ENCODE data around the gene PODXL2.

Gene PODXL2, protein sequence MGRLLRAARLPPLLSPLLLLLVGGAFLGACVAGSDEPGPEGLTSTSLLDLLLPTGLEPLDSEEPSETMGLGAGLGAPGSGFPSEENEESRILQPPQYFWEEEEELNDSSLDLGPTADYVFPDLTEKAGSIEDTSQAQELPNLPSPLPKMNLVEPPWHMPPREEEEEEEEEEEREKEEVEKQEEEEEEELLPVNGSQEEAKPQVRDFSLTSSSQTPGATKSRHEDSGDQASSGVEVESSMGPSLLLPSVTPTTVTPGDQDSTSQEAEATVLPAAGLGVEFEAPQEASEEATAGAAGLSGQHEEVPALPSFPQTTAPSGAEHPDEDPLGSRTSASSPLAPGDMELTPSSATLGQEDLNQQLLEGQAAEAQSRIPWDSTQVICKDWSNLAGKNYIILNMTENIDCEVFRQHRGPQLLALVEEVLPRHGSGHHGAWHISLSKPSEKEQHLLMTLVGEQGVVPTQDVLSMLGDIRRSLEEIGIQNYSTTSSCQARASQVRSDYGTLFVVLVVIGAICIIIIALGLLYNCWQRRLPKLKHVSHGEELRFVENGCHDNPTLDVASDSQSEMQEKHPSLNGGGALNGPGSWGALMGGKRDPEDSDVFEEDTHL

DNA sequence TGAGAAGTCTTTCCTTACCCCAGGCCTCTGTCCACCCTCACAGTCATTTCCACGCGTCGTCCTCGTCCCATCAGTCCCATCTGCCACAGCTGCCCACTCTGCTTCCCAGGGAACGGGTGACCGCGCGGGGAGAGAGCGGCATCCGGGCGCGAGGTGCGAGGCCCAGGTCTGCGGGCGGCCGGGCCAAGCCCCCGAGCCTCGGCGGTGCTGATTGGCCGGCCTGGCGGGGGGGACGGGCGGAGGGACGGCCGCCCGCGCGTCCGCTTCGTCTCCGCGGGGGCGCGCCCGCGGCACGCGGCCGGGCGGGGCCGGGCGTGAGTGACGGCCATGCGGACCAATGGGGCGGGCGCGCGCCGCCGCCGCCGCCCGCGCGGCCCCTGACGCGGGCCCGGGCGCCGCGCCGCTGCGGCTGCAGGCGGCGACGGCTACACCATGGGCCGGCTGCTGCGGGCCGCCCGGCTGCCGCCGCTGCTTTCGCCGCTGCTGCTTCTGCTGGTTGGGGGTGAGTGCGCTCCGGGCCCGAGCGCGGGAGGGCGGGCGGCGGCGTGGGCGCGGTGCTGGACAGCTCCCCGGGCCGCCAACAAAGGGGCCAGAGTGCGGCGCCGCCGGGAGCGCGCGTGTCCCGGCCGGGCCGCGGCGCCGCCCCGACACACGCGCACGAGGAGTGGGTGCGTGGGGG is at the start of gene PODXL2:
PODXL2 (plus strand) TSS at position 398 of the 679 bp plus-strand sequence; CDS start at position 433, 35 bp downstream.
- peak; percentile 11 for DNase-seq

DNA sequence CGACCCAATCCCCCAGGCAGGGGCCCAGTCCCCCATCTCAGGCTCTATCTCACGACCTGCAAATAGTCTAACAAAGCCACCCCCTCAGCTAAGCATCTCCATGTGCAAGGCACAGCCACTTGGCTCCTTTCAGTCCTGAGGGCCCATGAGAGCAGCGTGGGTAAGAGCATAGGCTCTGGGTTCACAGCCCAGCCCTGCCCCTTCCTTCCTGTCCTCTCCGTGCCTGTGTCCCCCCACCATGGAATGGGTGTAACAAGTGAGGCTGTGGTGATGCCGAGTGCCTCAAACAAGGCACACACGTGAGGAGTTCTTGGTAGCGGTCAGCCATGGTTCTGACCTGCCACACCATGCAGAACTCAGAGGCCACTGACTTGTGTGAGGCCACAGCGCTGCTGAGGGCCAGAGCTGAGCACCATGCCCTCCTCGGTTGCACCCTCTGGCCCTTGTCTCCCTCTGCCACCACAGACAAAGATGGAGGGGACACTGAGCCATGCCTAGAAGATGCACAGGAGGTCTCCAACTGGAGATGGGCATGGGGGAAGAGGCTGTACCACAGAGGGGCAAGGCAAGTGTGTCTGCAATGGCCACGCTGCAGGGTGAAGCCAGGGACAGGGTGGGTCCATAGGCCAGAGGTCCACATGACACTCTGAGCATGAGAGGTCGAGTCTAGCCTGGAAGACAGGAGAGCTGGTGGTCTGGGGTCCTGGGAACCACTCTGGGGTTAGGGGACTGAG is 48.5 kb upstream of the PODXL2 start:
- no peak for DNase-seq

DNA sequence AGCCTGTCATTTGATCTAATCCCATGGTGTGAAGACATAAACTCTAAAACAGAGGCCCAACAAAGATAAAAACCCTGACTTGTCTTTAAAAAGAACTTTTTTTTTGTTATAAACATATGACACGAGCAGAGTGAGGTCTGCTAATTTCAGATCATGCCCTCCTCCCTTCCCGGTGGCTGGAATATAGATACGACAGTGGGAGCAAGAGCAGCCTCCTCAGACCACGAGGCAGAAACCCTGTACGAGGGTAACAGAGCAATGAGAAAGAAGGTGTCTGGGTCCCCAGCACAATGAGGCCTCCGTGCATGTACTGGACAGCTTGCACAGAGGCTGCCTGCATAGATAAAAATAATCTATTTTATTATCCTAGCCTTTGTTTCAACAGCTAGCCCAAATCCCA is 44.3 kb upstream of the PODXL2 start:
- no peak for DNase-seq

DNA sequence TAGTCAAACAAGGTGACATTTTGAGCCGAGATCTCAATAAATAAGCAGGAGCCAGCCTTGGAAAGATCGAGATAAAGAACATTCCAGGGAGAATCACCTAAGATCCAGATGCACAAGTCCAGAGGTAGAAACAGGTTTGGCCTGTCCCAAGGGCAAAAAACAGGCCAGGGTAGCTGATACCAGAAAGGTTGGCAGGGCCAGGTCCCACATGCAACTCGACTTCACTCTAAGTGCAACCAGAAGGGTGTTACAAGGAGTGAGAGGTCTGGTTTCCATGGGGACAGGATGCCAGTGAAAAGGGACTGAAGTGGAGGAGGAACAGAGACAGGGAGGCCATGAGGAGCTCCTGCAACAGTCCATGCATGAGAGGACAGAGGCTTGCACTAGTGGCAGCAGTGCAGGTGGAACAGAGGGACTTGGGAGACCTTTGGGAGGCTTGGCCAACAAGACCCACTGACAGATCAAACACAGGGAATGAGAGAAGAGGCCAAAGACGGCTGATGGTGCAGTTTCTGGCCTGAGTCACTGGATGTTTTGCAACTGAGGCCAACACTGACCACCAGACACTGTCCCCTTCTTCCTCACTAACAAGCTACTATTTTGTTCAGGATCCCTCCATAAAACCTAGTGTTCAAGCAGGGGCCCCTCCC is 43.7 kb upstream of the PODXL2 start:
- DNase-seq, result no peak

DNA sequence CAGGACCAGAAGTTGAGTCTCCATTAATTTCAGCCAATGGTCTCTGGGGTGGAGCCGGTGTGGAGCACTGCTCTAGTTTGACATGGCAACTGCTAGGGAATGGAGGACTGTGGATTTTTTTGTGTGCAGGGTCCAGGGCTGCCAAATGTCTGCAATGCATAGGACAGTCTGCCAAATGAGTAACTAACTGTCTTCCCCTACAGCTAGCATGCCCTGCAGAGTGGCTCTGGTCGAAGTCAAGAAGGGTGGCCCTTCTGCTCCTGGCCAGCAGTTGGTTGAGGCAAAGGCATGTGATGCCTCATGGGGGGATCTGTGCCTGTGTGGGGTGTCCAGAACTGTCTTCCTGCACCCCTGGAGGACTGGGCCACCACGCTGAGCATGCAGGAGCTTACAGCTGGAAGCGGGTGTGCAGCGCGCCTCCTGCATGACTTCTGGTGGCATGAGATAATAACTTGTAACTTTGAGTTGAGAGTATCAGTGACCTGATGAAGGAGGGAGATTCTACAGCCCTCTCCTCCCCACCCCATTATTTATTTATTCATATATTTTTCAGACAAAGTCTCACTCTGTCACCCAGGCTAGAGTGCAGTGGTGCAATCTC is 43.1 kb upstream of the PODXL2 start:
- DNase-seq, result no peak

DNA sequence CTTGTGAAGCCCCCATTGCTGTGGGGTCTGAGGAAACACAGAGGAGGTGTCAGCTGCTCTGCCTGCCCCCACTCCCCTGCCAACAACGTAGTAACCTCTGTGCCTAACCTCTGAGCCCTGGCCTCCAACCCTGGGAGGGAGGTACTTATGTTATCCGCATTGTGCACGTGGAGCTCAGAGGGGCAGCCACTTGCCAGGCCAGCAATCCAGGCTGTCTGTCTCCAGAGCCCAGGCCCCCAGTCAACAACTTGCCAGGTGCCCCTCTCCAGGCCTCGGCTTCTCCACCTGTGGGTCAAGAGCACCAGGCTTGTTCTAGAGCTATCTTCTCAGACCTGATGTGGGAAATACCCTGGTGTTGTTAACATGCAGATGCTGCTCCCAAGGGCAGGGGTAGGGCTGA is 41.1 kb upstream of the PODXL2 start:
- DNase-seq, result no peak

DNA sequence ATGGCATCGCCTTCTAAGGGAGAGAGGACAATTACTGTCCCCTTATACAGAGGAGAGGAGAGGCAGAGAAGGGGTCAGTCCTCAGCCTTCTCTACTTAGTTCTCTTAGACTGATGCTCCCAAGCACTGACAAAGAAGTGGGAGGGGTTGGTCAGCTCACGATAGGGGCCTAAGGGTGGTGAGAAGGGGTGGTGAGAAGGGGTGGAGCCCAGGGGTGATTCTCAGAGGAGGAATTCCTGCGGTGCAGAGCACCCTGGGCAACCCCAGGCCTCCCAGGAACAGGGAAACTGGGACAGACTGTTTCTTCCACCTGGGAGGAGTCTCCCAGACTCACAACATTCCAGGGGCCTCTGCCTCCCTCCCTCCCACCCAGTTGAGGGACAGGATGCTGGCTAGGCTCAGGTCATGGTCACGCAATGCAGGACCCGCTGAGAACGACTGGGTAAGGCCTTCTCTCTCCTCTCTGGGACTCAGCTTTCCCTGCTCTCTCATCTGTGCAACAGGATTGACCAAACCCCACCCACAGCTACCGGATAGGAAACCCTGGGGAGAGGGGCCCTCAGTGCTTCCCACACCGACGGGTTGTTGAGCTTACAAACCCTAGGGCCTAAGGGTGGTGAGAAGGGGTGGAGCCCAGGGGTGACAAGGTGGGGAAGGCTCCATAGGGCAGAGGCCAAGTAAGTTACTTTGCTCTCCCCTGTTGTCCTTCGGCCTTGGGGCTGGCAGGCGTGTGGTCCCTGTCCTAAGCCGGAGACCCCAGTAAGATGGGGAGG is 40.0 kb upstream of the PODXL2 start:
- DNase-seq, result peak; percentile 27

DNA sequence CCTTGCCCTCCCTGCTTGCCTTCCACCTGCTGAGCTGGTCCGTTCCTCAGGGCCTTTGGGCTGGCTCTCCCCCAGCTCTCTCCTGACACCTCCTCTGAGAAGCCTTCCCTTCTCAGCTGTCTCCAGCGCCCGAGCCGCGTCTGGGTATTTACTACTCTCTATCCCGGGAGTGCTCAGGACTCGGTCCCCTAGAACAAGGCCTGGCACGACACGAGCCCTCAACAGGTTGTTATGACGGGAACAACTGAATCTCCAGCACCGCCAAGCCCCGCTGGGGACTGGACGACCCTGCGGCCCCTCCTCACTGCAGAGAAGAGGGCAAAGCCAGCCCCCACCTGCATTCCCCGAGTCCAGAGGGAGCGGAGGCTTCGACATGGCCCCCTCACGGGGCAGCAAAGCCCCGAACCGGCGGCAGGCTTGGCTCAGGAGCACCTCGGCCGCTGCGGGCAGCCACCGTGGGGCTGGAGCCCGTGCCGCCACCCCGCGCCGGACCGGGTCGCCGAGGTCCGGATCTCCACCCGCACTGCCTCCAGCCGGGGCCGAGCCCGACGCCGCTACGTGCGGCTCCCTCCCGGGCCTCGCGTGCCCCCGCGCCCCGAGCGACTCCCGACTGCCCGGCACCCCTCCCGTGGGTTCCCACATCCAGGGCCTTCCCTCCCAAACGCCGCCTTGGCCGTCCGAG is 39.2 kb upstream of the PODXL2 start:
- DNase-seq, result peak; percentile 15

DNA sequence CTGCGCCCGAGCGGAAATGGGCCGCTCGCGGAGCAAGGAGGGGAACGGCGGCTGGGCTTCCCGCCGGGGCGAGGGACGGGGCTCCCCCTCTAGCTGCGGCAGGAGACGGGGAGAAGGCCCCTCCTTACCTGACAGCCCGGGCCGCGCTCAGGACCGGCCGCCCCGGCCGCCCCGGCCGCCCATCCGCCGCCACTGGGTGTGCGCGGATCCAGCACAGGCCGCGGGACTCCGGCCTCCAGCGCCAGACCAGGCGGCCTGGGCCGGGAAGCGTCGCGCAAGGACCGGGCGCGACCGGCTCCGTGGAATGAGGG is 38.7 kb upstream of the PODXL2 start:
- DNase-seq, result peak; percentile 24

DNA sequence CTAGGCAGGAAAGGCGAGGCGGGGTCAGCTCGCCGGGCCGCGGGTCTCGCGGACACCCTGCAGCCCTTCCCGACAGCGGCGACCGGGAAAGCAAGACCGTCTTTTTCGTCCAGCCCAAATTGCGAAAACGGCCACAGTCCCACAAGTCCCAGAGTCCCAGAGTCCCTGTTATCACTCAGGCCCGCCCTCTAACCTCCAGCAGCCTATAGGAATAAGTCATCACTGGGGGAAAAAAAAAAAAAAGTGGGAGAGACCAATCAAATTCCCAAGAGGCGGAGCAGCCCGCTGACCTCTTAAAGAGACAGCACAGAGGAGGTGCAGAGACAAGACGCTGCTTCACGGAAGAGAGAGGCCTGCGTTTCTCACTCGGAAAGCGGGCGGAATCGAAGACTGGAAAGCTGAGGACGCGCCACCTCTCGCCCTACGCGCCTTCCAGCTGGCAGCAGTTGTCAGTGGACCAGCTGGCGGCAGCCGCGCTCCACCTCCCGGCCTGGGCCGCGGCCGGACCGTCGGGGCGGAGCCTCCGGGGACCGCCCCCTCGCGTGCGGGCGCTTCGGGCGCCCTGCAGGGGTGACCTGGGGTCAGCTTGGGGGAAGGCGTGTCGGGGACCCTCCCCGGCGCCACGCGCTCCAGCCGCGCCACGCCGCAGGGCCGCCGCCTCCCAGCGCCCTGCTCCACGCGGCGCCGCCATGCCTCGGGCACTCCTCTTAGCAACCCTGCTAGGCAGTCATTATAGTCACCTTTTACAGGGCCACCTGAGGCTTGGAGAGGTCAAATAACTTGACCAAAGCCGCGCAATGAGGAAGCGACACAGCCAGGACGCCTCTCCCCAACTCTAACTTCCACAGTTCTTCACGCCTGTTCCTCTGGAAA is 38.2 kb upstream of the PODXL2 start, which contains the start of gene TPRA1:
TPRA1 (minus strand) TSS at position 141 of the 873 bp plus-strand sequence. CDS start 10,587 bp downstream, outside the sequence.
- peak; percentile 86 for DNase-seq

DNA sequence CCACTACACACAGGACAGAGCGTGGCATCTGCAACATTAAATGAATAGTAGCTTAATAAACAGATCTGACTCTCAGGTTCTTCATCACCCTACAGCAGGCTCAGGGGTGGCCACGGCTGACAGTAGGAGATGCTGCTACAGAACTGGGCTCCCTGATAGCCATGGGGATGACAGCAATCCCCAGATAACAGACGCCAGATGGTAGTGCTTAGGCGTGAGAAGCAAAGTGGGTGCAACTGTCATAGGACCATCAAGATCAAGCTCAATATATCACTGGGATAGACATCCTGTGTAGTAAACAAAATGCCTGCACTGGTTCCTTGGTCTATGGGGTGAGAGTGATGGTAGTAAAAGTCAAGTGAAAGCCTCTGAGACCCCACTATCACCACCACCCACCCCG is 35.8 kb upstream of the PODXL2 start:
- DNase-seq, result no peak

DNA sequence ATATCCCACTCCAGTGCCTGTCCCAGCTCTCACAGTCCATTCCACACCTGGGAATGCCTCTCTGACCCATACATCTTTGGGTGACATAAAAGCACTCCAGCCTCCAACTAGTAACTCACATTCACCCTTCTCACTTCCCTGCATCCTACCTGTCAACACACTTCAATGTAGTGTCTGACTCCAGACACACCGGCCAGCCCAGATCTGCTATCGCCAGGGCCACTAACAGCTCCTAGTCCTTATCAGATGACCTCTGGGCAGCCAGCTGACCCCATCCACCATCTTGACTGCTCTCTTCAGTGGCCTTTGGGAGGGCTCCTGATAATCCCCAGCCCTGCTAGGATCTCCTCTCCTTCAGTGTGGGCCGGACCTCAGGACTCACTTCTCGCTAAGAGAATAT is 33.7 kb upstream of the PODXL2 start:
- DNase-seq, result no peak

DNA sequence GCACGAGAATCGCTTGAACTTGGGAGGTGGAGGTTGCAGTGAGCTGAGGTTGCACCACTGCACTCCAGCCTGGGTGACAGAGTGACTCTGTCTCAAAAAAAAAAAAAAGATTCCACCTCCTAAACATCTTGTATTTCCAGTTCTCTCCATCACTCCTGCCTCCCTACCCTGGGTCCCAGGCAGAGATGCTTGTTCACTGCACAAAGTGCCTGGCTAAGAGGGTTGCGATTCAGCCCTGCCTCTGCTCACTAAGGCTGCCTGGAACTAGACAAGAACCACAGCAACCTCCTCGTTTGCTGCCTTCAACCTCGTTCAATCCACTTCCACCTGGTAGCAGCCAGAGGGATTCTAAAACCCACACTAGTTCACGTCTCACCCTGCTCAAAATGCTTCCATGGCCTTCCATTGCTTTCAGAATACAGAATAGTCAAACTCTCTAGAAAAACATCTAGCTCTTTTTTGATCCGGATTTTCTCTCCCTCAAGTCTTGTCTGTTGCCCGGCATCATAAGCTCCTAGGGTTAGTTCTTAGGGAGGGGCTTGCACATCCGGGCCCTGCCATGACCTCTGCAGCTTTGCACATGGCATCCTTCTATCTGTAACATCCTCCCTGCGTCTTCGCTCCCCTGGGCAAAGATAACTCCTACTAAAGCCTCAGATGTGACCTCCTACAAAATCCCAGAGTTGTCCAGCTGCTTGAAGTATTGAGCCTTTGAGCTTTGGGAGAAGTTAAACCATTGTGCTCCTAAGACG is 31.8 kb upstream of the PODXL2 start:
- DNase-seq, result no peak

DNA sequence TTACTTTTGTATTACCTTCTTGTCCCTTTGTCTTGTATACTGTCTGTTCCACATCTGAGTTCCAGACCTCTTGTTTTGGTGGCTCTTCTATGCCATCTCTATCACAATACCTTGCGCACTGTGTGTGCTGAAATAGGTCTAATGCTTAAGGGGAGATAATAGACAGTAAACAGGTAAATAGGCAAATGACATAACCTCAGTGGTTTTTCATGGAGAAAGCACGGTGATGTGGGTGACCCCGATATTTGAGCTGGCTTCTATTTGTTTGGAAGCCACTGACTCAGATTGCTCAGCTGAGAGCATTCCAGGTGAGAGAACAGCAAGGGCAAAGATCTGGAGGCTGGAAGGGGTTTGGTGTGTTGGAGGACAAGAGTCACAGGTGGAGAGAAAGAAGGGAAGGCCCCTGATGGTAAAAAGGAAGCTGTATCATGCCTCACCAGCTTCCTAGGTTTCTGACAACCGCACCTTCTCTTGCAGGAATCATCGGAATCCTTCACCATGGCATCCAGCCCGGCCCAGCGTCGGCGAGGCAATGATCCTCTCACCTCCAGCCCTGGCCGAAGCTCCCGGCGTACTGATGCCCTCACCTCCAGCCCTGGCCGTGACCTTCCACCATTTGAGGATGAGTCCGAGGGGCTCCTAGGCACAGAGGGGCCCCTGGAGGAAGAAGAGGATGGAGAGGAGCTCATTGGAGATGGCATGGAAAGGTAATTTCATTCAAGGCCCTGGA is 30.0 kb upstream of the PODXL2 start:
- DNase-seq, result no peak

DNA sequence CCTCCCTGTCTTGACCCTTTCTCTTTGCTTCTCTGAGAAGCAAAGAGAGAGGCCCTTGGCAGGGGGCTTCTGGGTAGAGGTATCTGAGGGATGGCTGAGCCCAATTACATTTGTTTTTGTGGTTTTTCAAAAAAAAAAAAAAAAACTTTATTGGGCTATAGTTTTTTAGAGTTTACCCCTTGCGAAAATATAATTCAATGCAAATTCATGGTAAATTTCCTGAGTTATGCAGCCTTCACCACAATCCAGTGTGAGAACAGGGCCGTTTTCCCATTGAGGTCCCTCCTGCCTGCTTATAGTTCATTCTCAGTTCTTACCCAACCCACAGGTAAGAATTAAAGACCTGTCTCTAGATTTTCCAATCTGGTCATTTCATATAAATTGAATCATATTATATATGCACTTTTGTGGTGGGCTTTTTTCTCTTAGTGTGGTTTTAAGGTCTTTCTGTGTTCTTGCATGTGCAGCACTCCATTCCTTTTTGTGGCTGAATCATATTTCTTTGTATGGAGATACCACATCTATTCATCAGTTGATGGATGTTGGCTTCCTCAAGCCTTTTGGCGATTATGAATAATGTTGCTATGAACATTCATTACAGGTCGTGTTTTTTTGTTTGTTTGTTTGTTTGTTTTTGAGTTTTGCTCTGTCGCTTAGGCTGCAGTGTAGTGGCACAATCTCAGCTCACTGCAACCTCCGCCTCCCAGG is 28.1 kb upstream of the PODXL2 start:
- DNase-seq, result no peak

DNA sequence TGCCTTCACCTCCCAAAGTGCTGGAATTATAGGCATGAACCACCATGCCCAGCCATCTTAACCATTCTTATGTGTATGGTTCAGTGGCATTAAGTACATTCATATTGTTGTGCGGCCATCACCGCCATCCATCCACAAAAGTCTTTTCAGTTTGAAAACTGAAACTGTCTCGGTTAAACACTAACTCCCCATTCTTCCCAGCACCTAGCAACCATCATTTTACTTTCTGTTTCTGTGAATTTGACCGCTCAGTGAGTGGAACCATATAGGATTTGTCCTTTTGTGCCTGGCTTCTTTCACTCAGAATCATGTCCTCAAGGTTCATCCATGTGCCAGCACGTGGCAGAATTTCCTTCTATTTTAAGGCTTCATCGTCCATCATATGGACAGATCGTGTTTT is 24.9 kb upstream of the PODXL2 start:
- no peak for DNase-seq

DNA sequence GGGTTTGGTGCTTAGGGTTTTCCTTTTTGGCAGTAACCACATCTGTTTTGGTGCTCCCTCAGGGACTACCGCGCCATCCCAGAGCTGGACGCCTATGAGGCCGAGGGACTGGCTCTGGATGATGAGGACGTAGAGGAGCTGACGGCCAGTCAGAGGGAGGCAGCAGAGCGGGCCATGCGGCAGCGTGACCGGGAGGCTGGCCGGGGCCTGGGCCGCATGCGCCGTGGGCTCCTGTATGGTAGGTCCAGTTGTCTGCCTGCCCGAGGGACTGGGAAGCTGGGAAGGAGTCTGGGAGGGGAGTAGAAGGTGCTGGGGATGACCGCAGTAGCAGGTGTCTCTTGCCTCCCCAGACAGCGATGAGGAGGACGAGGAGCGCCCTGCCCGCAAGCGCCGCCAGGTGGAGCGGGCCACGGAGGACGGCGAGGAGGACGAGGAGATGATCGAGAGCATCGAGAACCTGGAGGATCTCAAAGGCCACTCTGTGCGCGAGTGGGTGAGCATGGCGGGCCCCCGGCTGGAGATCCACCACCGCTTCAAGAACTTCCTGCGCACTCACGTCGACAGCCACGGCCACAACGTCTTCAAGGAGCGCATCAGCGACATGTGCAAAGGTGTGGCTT is 24.3 kb upstream of the PODXL2 start:
- no peak for DNase-seq

Measured in stimulated activated CD4-positive, alpha-beta T cell treated with anti-CD3 and anti-CD28 coated beads, Interleukin-4, amount 100 ng/mL, for 24 hours (primary cell).